Astrocyte of the spinal cord (primary cell): ENCODE measurements around the gene ADNP2.
"Not testable (repeated sequence)": the region's sequence is repeated elsewhere in the genome, so short reads cannot be mapped to it uniquely, and the experiment has no call there.

Experiments
- DNase-seq: peaks from one replicate; pipeline ENCODE4 v3.0.0; 2011; ENCODE audit warnings: low read depth, low spot score
- H3K4me3 ChIP-seq: 2 replicates; pipeline ENCODE4 v1.5.1; 2011; ENCODE audit warnings: low read depth, mild to moderate bottlenecking, low read length, moderate library complexity
- in situ Hi-C: cut with HindIII; loops from 2 replicates; pipeline ENCODE4 v1.10.0; 2017; ENCODE audit warnings: low sequenced_read_pairs
- TF ChIP-seq, protein P1 (sequence below): IDR thresholded peaks from 2 replicates; pipeline ENCODE4 v1.5.1; 2012; ENCODE audit warnings: low read depth, mild to moderate bottlenecking, low read length, inconsistent platforms

ADNP2 gene

GRCh38 chr18:80159713-80160636 is 50.9 kb downstream of the ADNP2 start:
- no peak for DNase-seq
- in situ Hi-C loops, result no loop called here
- TF ChIP-seq, protein P1, sequence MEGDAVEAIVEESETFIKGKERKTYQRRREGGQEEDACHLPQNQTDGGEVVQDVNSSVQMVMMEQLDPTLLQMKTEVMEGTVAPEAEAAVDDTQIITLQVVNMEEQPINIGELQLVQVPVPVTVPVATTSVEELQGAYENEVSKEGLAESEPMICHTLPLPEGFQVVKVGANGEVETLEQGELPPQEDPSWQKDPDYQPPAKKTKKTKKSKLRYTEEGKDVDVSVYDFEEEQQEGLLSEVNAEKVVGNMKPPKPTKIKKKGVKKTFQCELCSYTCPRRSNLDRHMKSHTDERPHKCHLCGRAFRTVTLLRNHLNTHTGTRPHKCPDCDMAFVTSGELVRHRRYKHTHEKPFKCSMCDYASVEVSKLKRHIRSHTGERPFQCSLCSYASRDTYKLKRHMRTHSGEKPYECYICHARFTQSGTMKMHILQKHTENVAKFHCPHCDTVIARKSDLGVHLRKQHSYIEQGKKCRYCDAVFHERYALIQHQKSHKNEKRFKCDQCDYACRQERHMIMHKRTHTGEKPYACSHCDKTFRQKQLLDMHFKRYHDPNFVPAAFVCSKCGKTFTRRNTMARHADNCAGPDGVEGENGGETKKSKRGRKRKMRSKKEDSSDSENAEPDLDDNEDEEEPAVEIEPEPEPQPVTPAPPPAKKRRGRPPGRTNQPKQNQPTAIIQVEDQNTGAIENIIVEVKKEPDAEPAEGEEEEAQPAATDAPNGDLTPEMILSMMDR, result peak; percentile 54

GRCh38 chr18:80161781-80162417 is 52.8 kb downstream of the ADNP2 start:
- TF ChIP-seq, protein P1, result no peak
- in situ Hi-C loops, result no loop called here
- DNase-seq, result no peak
- no peak overlapping the region for H3K4me3 ChIP-seq

More at GRCh38 chr18:80159713-80160636, 50.9 kb downstream of the ADNP2 start:
- no peak overlapping the region for H3K4me3 ChIP-seq

- in situ Hi-C loops, result no loop called here
- TF ChIP-seq, protein P1, result no peak
- no peak overlapping the region for H3K4me3 ChIP-seq
- no peak for DNase-seq
Observed at GRCh38 chr18:80163183-80163582, 54.1 kb downstream of the ADNP2 start.

- H3K4me3 ChIP-seq, DNase-seq, in situ Hi-C loops: not testable (repeated sequence)
Observed at GRCh38 chr18:80164727-80165355, 55.8 kb downstream of the ADNP2 start.

- no peak for DNase-seq
- H3K4me3 ChIP-seq, result no peak overlapping the region
- in situ Hi-C loops, result no loop called here
- TF ChIP-seq, protein P1, result no peak
Observed at GRCh38 chr18:80166240-80166639, 57.2 kb downstream of the ADNP2 start.

DNA sequence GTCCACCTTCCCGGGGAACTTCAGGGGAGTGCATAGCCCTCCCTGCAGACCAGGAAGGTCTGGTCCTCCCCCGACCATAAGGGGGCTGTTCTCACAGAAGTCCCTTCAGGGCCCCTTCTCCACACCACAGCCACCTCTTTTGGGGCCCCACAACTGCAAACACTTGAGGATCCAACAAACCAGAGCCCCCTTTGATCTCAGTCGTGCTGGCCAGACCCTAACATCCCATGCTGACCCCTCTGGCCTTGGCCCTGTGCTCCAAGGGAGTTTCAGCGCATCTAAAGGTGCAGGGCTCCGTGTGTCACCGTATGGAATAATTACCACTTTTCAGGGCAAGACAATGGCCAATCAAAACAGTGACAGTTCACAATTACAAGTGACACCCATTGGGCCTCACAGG is 57.7 kb downstream of the ADNP2 start:
- no peak for DNase-seq
- in situ Hi-C loops, result no loop called here
- TF ChIP-seq, protein P1, result no peak
- no peak overlapping the region for H3K4me3 ChIP-seq

- no peak for DNase-seq
- no peak overlapping the region for H3K4me3 ChIP-seq
- in situ Hi-C loops, result no loop called here
- TF ChIP-seq, protein P1, result no peak
Observed at GRCh38 chr18:80167331-80167730, 58.3 kb downstream of the ADNP2 start.
